ENCODE data around the gene ADAMTS18.

Gene ADAMTS18

GRCh38 chr16:77459534-77460254, 24.9 kb upstream of the ADAMTS18 start:
- H3K27me3 ChIP-seq (ENCODE audit: insufficient read depth, poor library complexity, severe bottlenecking), result peaks cover 16% of the 10 kb centered on the region
- TF ChIP-seq CTCF (IDR thresholded peaks at IDR 0.05; ENCODE audit: poor library complexity, severe bottlenecking), result no peak
- no peaks in the 10 kb centered on the region for H3K9me3 ChIP-seq (ENCODE audit: severe bottlenecking)
- H3K4me3 ChIP-seq (ENCODE audit: severe bottlenecking), result no peak overlapping the region
- H3K36me3 ChIP-seq (ENCODE audit: low read depth), result no peaks in the 10 kb centered on the region
- no peaks in the 10 kb centered on the region for H3K4me1 ChIP-seq (ENCODE audit: insufficient read depth, poor library complexity, severe bottlenecking)
- ATAC-seq (ENCODE audit: low read depth), result no peak
- no peak for DNase-seq (ENCODE audit: low spot score)
- no peak overlapping the region for H3K27ac ChIP-seq (ENCODE audit: poor library complexity, severe bottlenecking)

- Histone ChIP-seq H3K27ac (ENCODE audit: poor library complexity, severe bottlenecking) (no peak overlapping the region), H3K36me3 (ENCODE audit: low read depth) (no peaks in the 10 kb centered on the region), H3K27me3 (ENCODE audit: insufficient read depth, poor library complexity, severe bottlenecking) (peaks cover 16% of the 10 kb centered on the region), H3K9me3 (ENCODE audit: severe bottlenecking) (no peaks in the 10 kb centered on the region), H3K4me3 (ENCODE audit: severe bottlenecking) (no peak overlapping the region), H3K4me1 (ENCODE audit: insufficient read depth, poor library complexity, severe bottlenecking) (no peaks in the 10 kb centered on the region)
- ATAC-seq (ENCODE audit: low read depth) (no peak), DNase-seq (ENCODE audit: low spot score) (no peak)
- no peak for TF ChIP-seq CTCF (IDR thresholded peaks at IDR 0.05; ENCODE audit: poor library complexity, severe bottlenecking)
Measured at GRCh38 chr16:77457046-77457445, 22.2 kb upstream of the ADAMTS18 start.

- no peak overlapping the region for H3K4me3 ChIP-seq (ENCODE audit: severe bottlenecking)
- no peak for DNase-seq (ENCODE audit: low spot score)
- no peak for ATAC-seq (ENCODE audit: low read depth)
- TF ChIP-seq CTCF (IDR thresholded peaks at IDR 0.05; ENCODE audit: poor library complexity, severe bottlenecking), result no peak
- H3K27ac ChIP-seq (ENCODE audit: poor library complexity, severe bottlenecking), result no peak overlapping the region
- no peaks in the 10 kb centered on the region for H3K4me1 ChIP-seq (ENCODE audit: insufficient read depth, poor library complexity, severe bottlenecking)
- no peaks in the 10 kb centered on the region for H3K36me3 ChIP-seq (ENCODE audit: low read depth)
- no peaks in the 10 kb centered on the region for H3K9me3 ChIP-seq (ENCODE audit: severe bottlenecking)
- H3K27me3 ChIP-seq (ENCODE audit: insufficient read depth, poor library complexity, severe bottlenecking), result peaks cover 4% of the 10 kb centered on the region
Measured at GRCh38 chr16:77452243-77452642, 17.4 kb upstream of the ADAMTS18 start.

GRCh38 chr16:77450790-77451487, 16.1 kb upstream of the ADAMTS18 start:
- peaks cover 3% of the 10 kb centered on the region for H3K27me3 ChIP-seq (ENCODE audit: insufficient read depth, poor library complexity, severe bottlenecking)
- no peak overlapping the region for H3K4me3 ChIP-seq (ENCODE audit: severe bottlenecking)
- H3K4me1 ChIP-seq (ENCODE audit: insufficient read depth, poor library complexity, severe bottlenecking), result no peaks in the 10 kb centered on the region
- H3K27ac ChIP-seq (ENCODE audit: poor library complexity, severe bottlenecking), result no peak overlapping the region
- no peaks in the 10 kb centered on the region for H3K36me3 ChIP-seq (ENCODE audit: low read depth)
- DNase-seq (ENCODE audit: low spot score) (no peak), ATAC-seq (ENCODE audit: low read depth) (no peak)
- H3K9me3 ChIP-seq (ENCODE audit: severe bottlenecking), result no peaks in the 10 kb centered on the region
- TF ChIP-seq CTCF (IDR thresholded peaks at IDR 0.05; ENCODE audit: poor library complexity, severe bottlenecking), result no peak

- Histone ChIP-seq H3K36me3 (ENCODE audit: low read depth) (no peaks in the 10 kb centered on the region), H3K27me3 (ENCODE audit: insufficient read depth, poor library complexity, severe bottlenecking) (peaks cover 11% of the 10 kb centered on the region), H3K4me1 (ENCODE audit: insufficient read depth, poor library complexity, severe bottlenecking) (no peaks in the 10 kb centered on the region), H3K4me3 (ENCODE audit: severe bottlenecking) (no peak overlapping the region), H3K9me3 (ENCODE audit: severe bottlenecking) (no peaks in the 10 kb centered on the region), H3K27ac (ENCODE audit: poor library complexity, severe bottlenecking) (no peak overlapping the region)
- DNase-seq (ENCODE audit: low spot score), result no peak
- no peak for ATAC-seq (ENCODE audit: low read depth)
- TF ChIP-seq CTCF (IDR thresholded peaks at IDR 0.05; ENCODE audit: poor library complexity, severe bottlenecking), result no peak
Measured at GRCh38 chr16:77449208-77449607, 14.4 kb upstream of the ADAMTS18 start.
